Measurements from ENCODE around the gene TMSB15C. TPM values are rescaled to one million over a fixed set of nuclear protein-coding genes. Genes with fewer than 3 reads are reported as not detected.

Gene TMSB15C
- polyA plus RNA-seq, 6 donors from 2014 or later: 0.66 to 1.5 (median 0.90) TPM; not detected in 1

Other genes with a start within 250 kb of the TMSB15C start
- gene RAB9B, start 244.0 kb downstream of the TMSB15C start, polyA plus RNA-seq (ENCODE audit: low read depth in 6 of 6): under 1 TPM; 0.10 to 0.73 (median 0.22) TPM
- 10 to 100 TPM; 12.4 to 38.5 (median 18.1) TPM for gene TMSB15B, start 113.6 kb downstream of the TMSB15C start, polyA plus RNA-seq (ENCODE audit: low read depth in 6 of 6)
- not detected for gene H2BW1, start 62.5 kb downstream of the TMSB15C start, polyA plus RNA-seq (ENCODE audit: low read depth in 6 of 6)
- gene H2BW2, start 36.3 kb downstream of the TMSB15C start, polyA plus RNA-seq (ENCODE audit: low read depth in 6 of 6): not detected
- gene ZCCHC18, start 36.3 kb upstream of the TMSB15C start, polyA plus RNA-seq (ENCODE audit: low read depth in 6 of 6): 10 to 100 TPM; 14.1 to 30.6 (median 23.5) TPM
- 10 to 100 TPM; 11.1 to 14.7 (median 12.9) TPM for gene SLC25A53, start 80.8 kb upstream of the TMSB15C start, polyA plus RNA-seq (ENCODE audit: low read depth in 6 of 6)
- 10 to 100 TPM in 5 of 6 donors, 1 to 10 TPM in 1; 8.5 to 14.4 (median 12.5) TPM for gene FAM199X, start 90.2 kb upstream of the TMSB15C start, polyA plus RNA-seq (ENCODE audit: low read depth in 6 of 6)
- not detected for gene ESX1, start 178.7 kb upstream of the TMSB15C start, polyA plus RNA-seq (ENCODE audit: low read depth in 6 of 6)